GM23248 (cell line): ENCODE measurements around the gene CARMIL1.

Experiments
- EZH2 ChIP-seq: fragments of 200-600 bp; sonication (generic); IDR thresholded peaks from 2 replicates; pipeline ENCODE4 v1.6.1; 2018; ENCODE audit warnings: antibody characterized with exemption, mild to moderate bottlenecking; ENCODE audit not compliant: insufficient read depth, poor library complexity, severe bottlenecking
- EZH2phosphoT487 ChIP-seq: fragments of 200-600 bp; sonication (generic); IDR thresholded peaks from 2 replicates; pipeline ENCODE4 v1.6.1; 2018; ENCODE audit warnings: antibody characterized with exemption, moderate library complexity, mild to moderate bottlenecking, low read depth; ENCODE audit not compliant: insufficient read depth

GRCh38 chr6:25486550-25486949 lies 207.4 kb downstream of the CARMIL1 start:
- TF ChIP-seq EZH2 (no peak), EZH2phosphoT487 (no peak)
